HFF-Myc (cell line): Measurements from ENCODE around the gene FKBP10.
A peak's percentile ranks its signal among the peaks of the same experiment; 100 is the strongest.
"Not testable (repeated sequence)": the region's sequence is repeated elsewhere in the genome, so short reads cannot be mapped to it uniquely, and the experiment has no call there.

Experiments
- DNase-seq: peaks from one replicate; pipeline ENCODE4 v3.0.0-alpha.2; 2011; ENCODE audit warnings: low read depth; ENCODE audit errors: extremely low read depth
- H3K4me3 ChIP-seq: replicated peaks from 2 replicates; pipeline ENCODE4 v1.5.1; 2011; ENCODE audit warnings: low read depth, mild to moderate bottlenecking, control low read depth, low read length
- CTCF ChIP-seq: IDR thresholded peaks from 2 replicates; pipeline ENCODE4 v1.5.1; 2012; ENCODE audit warnings: mild to moderate bottlenecking, low read depth, low read length, control low read depth; ENCODE audit errors: missing control alignments

Gene FKBP10

DNA sequence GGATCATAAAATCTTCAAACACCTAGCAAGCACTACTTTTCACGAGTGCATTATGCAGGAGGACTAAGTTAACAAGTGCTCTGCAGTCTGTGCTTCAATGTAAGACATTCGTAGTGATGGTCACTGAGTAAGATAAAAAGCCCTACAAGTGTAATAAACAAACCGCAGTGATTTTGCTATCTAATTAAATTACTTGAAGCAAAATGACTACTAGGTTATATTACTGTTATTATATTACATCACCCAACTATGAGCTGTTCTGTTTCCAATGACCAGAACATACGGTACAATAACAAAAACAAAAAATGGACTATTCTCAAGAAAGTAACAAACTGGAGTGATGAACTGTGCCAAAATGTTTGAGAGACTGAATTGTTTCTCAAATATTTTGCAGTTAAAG lies 36.0 kb downstream of the FKBP10 start:
- DNase-seq = no peak
- no peak for TF ChIP-seq CTCF

GRCh38 chr17:41849251-41849990 lies 36.6 kb downstream of the FKBP10 start:
- no peak for DNase-seq
- no peak overlapping the region for H3K4me3 ChIP-seq
- TF ChIP-seq CTCF = no peak

More for the DNA sequence above, 36.0 kb downstream of the FKBP10 start:
- H3K4me3 ChIP-seq = no peak overlapping the region

DNA sequence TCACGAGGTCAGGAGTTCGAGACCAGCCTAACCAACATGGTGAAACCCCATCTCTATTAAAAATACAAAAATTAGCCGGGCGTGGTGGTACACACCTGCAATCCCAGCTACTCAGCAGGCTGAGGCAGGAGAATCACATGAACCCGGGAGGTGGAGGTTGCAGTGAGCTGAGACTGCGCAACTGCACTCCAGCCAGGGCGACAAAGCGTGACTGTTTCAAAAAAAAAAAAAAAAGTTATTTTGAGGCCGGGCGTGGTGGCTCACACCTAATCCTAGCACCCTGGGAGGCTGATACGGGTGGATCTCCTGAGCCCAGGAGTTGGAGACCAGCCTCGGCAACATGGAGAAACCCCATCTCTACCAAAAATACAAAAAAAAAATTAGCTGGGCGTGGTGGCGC lies 38.6 kb downstream of the FKBP10 start:
- not testable (repeated sequence) for DNase-seq, H3K4me3 ChIP-seq

- no peak for TF ChIP-seq CTCF
- no peak for DNase-seq
- no peak overlapping the region for H3K4me3 ChIP-seq
These were observed 47.6 kb downstream of the FKBP10 start for GRCh38 chr17:41860254-41860931.

GRCh38 chr17:41863074-41863848 lies 50.5 kb downstream of the FKBP10 start:
- peak overlapping the region; percentile 92 for H3K4me3 ChIP-seq
- TF ChIP-seq CTCF = no peak
- no peak for DNase-seq

DNA sequence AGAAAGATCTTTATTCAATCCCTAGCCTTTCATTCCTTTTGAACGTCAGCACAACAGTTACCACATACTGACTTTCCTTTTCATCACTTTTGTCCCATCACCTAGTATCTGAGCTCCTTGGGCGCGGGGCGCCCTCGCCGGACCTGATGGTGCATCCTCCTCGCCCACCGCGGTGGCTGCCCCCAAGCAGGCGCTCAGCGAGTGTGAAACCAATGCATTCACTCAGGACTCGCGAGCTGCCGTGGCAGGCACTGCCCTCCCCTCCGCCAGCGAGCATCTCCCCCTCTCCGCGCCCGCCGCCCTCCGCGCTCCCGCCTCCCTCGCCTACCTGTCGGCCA lies 51.7 kb downstream of the FKBP10 start:
- peak overlapping the region; percentile 92 for H3K4me3 ChIP-seq
- no peak for DNase-seq
- no peak for TF ChIP-seq CTCF
